ENCODE results near the gene MTMR6. TPM values are rescaled to one million over a fixed set of nuclear protein-coding genes. Genes with fewer than 3 reads are reported as not detected.

The MTMR6 gene
- total RNA-seq, 1 experiment from 2014 or later = 21.5 TPM

DNA sequence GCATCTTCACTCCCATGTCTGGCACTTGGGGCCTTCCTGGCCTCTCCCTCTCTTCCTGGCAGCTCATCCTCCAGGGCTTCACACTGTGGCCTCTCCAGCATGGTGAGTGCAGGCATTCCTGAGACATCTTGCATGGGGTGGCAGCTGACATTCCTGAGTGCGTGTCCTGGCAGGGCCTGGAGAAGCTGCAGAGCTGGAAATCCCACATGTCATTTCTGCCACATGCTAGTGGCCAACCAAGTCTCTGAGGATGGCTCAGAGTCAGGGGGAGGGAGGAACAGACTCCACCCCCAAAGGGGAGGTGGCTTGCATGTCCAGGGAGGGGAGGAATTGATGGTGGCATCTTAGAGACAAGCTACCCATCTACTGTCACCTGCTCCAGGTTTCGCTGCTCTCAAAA lies 73.6 kb downstream of the MTMR6 start:
- TF ChIP-seq, protein P1, sequence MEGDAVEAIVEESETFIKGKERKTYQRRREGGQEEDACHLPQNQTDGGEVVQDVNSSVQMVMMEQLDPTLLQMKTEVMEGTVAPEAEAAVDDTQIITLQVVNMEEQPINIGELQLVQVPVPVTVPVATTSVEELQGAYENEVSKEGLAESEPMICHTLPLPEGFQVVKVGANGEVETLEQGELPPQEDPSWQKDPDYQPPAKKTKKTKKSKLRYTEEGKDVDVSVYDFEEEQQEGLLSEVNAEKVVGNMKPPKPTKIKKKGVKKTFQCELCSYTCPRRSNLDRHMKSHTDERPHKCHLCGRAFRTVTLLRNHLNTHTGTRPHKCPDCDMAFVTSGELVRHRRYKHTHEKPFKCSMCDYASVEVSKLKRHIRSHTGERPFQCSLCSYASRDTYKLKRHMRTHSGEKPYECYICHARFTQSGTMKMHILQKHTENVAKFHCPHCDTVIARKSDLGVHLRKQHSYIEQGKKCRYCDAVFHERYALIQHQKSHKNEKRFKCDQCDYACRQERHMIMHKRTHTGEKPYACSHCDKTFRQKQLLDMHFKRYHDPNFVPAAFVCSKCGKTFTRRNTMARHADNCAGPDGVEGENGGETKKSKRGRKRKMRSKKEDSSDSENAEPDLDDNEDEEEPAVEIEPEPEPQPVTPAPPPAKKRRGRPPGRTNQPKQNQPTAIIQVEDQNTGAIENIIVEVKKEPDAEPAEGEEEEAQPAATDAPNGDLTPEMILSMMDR (IDR thresholded peaks at IDR 0.05; ENCODE audit: unreplicated experiment) = no peak
- no TSS peak for BruUV-seq (replicated peaks)
- Mint-ChIP-seq H3K27me3 (ENCODE audit: insufficient read depth, unreplicated experiment) (no peaks in the 10 kb centered on the region), H3K4me1 (ENCODE audit: insufficient read depth, unreplicated experiment) (no peaks in the 10 kb centered on the region), H3K36me3 (ENCODE audit: insufficient read depth, unreplicated experiment) (no peaks in the 10 kb centered on the region), H3K9me3 (ENCODE audit: unreplicated experiment) (no peaks in the 10 kb centered on the region), H3K4me3 (ENCODE audit: unreplicated experiment) (no peak overlapping the region), H3K27ac (ENCODE audit: low read depth, unreplicated experiment) (no peak overlapping the region)
- intact Hi-C loops (cut with micrococcal nuclease) = no loop called here
- CTCF ChIA-PET = interaction anchor here (0.6 to 3.0 kb wide), 6 partner anchors 16 to 162 kb away, joined by 3 to 11 read pairs (median 4); no protein-coding TSS in a partner anchor
- POLR2A ChIA-PET = no interaction called here
- no peak for DNase-seq (ENCODE audit: unreplicated experiment)

DNA sequence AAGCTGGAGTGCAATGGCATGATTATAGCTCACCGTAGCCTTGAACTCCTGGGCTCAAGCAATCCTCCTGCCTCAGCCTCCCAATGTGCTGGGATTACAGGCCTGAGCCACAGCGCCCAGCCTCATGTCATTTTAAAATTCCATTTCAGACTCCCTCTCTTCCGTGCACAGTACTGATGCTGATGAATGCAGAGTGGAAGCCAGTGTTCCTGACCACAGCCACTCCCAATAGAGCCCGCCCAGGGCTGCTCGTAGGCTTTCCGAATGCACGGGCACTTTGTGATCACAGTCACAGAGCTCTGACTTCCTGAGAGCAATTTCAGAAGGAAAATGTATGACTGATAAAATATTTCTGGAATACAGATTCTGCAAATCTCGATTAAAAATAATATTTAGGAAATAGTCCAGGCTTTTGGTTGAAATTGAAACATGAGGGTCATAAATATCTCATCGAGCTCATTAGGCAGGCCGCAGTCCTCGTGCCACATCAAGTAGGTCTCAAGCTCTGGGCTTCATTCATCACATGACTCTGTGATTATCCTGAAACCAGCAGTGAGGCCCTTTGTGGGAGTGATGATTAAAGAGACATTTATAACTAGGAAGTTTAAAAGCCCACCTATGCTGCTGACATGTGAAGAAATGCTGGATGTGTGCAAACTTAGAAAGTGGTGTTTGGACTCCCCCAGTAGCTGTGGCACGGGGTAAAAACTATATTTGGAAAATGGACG lies 76.3 kb downstream of the MTMR6 start:
- POLR2A ChIA-PET = no interaction called here
- no peak for DNase-seq (ENCODE audit: unreplicated experiment)
- peaks cover 17% of the 10 kb centered on the region for H3K27me3 Mint-ChIP-seq (ENCODE audit: insufficient read depth, unreplicated experiment)
- no peaks in the 10 kb centered on the region for H3K9me3 Mint-ChIP-seq (ENCODE audit: unreplicated experiment)
- H3K4me1 Mint-ChIP-seq (ENCODE audit: insufficient read depth, unreplicated experiment) = no peaks in the 10 kb centered on the region
- TF ChIP-seq, protein P1 (IDR thresholded peaks at IDR 0.05; ENCODE audit: unreplicated experiment) = no peak
- CTCF ChIA-PET = no interaction called here
- no TSS peak for BruUV-seq (replicated peaks)
- H3K36me3 Mint-ChIP-seq (ENCODE audit: insufficient read depth, unreplicated experiment) = no peaks in the 10 kb centered on the region
- intact Hi-C loops (cut with micrococcal nuclease) = no loop called here
- H3K27ac Mint-ChIP-seq (ENCODE audit: low read depth, unreplicated experiment) = no peak overlapping the region
- no peak overlapping the region for H3K4me3 Mint-ChIP-seq (ENCODE audit: unreplicated experiment)

DNA sequence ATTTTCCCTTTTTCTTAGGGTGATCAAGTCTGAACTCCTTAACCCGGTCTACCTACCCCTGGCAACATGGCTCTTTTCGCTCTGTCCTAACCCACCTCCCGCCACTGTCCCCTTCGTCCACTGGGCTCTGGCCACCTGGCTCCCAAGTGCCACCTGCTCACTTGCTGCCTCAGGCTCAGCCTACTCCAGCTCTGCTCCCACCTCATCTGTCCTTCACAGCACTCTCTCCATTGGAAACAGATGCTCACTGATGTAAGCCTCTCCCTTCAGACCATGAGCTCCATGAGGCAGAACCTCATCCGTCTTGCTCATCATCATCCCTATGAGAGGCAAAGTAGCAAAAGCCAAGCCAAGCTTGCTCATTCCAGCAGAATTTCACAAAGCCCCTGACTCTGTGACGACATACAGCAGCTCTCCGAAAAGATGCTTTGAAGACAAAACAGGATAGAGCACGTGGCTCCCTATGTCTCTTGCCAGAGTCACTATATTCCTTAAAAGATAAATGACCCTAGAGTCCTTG lies 79.9 kb downstream of the MTMR6 start:
- Mint-ChIP-seq H3K27me3 (ENCODE audit: insufficient read depth, unreplicated experiment) (peaks cover 50% of the 10 kb centered on the region), H3K9me3 (ENCODE audit: unreplicated experiment) (no peaks in the 10 kb centered on the region), H3K27ac (ENCODE audit: low read depth, unreplicated experiment) (no peak overlapping the region), H3K36me3 (ENCODE audit: insufficient read depth, unreplicated experiment) (no peaks in the 10 kb centered on the region), H3K4me3 (ENCODE audit: unreplicated experiment) (no peak overlapping the region), H3K4me1 (ENCODE audit: insufficient read depth, unreplicated experiment) (no peaks in the 10 kb centered on the region)
- BruUV-seq (replicated peaks) = no TSS peak
- ChIA-PET CTCF (interaction anchor here (1.4 kb wide), 1 partner anchor 14 kb away, joined by 3 read pairs; no protein-coding TSS in a partner anchor), POLR2A (no interaction called here)
- intact Hi-C loops (cut with micrococcal nuclease) = no loop called here
- TF ChIP-seq, protein P1 (IDR thresholded peaks at IDR 0.05; ENCODE audit: unreplicated experiment) = no peak
- no peak for DNase-seq (ENCODE audit: unreplicated experiment)

DNA sequence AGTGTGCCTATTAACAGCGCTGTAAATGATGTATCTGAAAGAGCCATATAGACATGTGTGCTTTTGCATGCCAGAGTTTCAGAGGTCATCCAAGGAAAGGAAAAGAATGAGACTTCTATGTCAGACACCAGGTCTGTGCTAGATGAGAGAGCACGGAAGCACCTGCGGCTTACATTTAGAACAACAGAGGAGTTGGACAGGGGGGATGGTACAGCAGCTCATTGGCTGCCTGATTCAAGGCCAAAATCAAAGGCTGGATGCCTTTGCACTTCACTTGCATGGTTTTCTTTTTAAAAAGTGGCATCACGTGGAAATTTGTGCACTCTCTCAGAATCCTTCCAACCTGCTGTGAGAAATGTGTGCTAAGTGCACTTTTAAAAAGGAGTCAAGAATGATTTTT lies 82.4 kb downstream of the MTMR6 start:
- no peak overlapping the region for H3K4me3 Mint-ChIP-seq (ENCODE audit: unreplicated experiment)
- H3K9me3 Mint-ChIP-seq (ENCODE audit: unreplicated experiment) = no peaks in the 10 kb centered on the region
- no peak overlapping the region for H3K27ac Mint-ChIP-seq (ENCODE audit: low read depth, unreplicated experiment)
- peaks cover 50% of the 10 kb centered on the region for H3K27me3 Mint-ChIP-seq (ENCODE audit: insufficient read depth, unreplicated experiment)
- TF ChIP-seq, protein P1 (IDR thresholded peaks at IDR 0.05; ENCODE audit: unreplicated experiment) = no peak
- no peak for DNase-seq (ENCODE audit: unreplicated experiment)
- ChIA-PET POLR2A (no interaction called here), CTCF (no interaction called here)
- no peaks in the 10 kb centered on the region for H3K36me3 Mint-ChIP-seq (ENCODE audit: insufficient read depth, unreplicated experiment)
- intact Hi-C loops (cut with micrococcal nuclease) = no loop called here
- H3K4me1 Mint-ChIP-seq (ENCODE audit: insufficient read depth, unreplicated experiment) = no peaks in the 10 kb centered on the region
- no TSS peak for BruUV-seq (replicated peaks)
